Uterus (tissue), 4 donors: Measurements from ENCODE around the gene WIZ. TPM values are rescaled to one million over a fixed set of nuclear protein-coding genes. Genes with fewer than 3 reads are reported as not detected.
A peak's percentile ranks its signal among the peaks of the same experiment; 100 is the strongest.

ENCODE experiments used
- DNase-seq, 2 donors: peaks; one replicate each; pipeline ENCODE4 v3.0.0-alpha.2; 2019 to 2020
- H3K27ac ChIP-seq, 2 donors: fragments of 200-600 bp; sonication (generic); 1 replicate in 1 of 2; 2 replicates in 1 of 2; pipeline ENCODE4 v1.5.1; 2016 to 2018
- H3K27me3 ChIP-seq, 2 donors: fragments of 200-600 bp; sonication (generic); one replicate each; pipeline ENCODE4 v1.5.1; 2018 to 2019; ENCODE audit warnings: control low read depth in 1 of 2
- H3K36me3 ChIP-seq, 2 donors: fragments of 200-600 bp; sonication (generic); one replicate each; pipeline ENCODE4 v1.5.1; 2019; ENCODE audit warnings: control low read depth in 1 of 2
- H3K4me1 ChIP-seq, 2 donors: fragments of 200-600 bp; sonication (generic); one replicate each; pipeline ENCODE4 v1.5.1; 2018 to 2019; ENCODE audit warnings: control low read depth in 1 of 2
- H3K4me3 ChIP-seq, 2 donors: fragments of 200-600 bp; sonication (generic); 1 replicate in 1 of 2; 2 replicates in 1 of 2; pipeline ENCODE4 v1.5.1; 2018 to 2019; ENCODE audit warnings: mild to moderate bottlenecking in 1 of 2
- H3K9me3 ChIP-seq, 2 donors: fragments of 200-600 bp; sonication (generic); one replicate each; pipeline ENCODE4 v1.5.1; 2019; ENCODE audit warnings: control low read depth in 1 of 2
- POLR2A ChIP-seq, 2 donors: fragments of 450-650 bp; IDR thresholded peaks; one replicate each; pipeline ENCODE4 v1.6.1; 2016; ENCODE audit warnings: antibody characterized with exemption in 2 of 2, mild to moderate bottlenecking in 1 of 2, moderate library complexity in 1 of 2
- intact Hi-C: fragments of 100-400 bp; cut with DNase I; formaldehyde crosslinking; loops from one replicate; pipeline ENCODE4 v1.15.1; 2023; ENCODE audit warnings: low total_unique reads
- total RNA-seq, 4 donors: library from RNA; depleted of rRNA in 3 of 4; stranded (reverse); fragments of >200 nt in 3 of 4; gene quantifications; one replicate each; pipeline versions ENCODE4 v1.1.0 to v1.2.4, GENCODE V29; 2014 to 2023
- TF ChIP-seq, protein P1 (sequence below), 4 experiments: fragments of 200-600 bp in 2 of 4; fragments of 450-650 bp in 2 of 4; sonication (generic) in 2 of 4; IDR thresholded peaks; one replicate each; pipeline ENCODE4 v1.5.1; 2016 to 2019; ENCODE audit warnings: antibody characterized with exemption in 4 of 4, mild to moderate bottlenecking in 2 of 4, moderate library complexity in 1 of 4
- donor health status: DM: yes; HTN: yes; CAD: no.

Gene WIZ
- total RNA-seq, 4 donors from 2014 or later: 6.5 to 53.9 (median 8.5) TPM

DNA sequence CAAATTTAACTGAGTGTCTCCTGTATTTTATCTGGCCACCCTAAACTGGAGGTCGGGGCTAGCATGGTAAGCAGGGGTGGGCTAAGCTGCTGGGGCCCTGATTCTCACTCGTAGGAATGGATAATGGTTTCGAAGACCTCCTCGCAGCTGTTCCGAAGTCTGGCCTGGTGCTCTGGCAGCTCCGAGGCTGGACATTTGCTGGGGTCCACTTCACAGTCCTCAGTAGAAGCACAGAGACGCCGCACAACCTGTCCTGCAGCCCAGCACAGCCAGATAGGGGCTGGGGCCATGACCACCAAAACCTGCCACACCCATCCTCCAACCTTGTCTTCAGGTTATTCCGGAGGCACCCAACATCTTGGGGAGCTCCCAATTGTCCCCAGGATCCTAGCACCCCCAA lies 6.2 kb upstream of the WIZ start:
- H3K4me1 ChIP-seq: peaks cover 0 to 19% of the 10 kb centered on the region in 2 donors
- no peaks in the 10 kb centered on the region for H3K9me3 ChIP-seq
- H3K4me3 ChIP-seq: no peak overlapping the region
- intact Hi-C loops: no loop called here
- DNase-seq: no peak
- H3K27ac ChIP-seq: no peak overlapping the region
- H3K36me3 ChIP-seq: no peaks in the 10 kb centered on the region
- H3K27me3 ChIP-seq: peaks cover 5 to 14% of the 10 kb centered on the region in 2 donors
- TF ChIP-seq, protein P1, sequence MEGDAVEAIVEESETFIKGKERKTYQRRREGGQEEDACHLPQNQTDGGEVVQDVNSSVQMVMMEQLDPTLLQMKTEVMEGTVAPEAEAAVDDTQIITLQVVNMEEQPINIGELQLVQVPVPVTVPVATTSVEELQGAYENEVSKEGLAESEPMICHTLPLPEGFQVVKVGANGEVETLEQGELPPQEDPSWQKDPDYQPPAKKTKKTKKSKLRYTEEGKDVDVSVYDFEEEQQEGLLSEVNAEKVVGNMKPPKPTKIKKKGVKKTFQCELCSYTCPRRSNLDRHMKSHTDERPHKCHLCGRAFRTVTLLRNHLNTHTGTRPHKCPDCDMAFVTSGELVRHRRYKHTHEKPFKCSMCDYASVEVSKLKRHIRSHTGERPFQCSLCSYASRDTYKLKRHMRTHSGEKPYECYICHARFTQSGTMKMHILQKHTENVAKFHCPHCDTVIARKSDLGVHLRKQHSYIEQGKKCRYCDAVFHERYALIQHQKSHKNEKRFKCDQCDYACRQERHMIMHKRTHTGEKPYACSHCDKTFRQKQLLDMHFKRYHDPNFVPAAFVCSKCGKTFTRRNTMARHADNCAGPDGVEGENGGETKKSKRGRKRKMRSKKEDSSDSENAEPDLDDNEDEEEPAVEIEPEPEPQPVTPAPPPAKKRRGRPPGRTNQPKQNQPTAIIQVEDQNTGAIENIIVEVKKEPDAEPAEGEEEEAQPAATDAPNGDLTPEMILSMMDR (IDR thresholded peaks at IDR 0.05): no peak
- no peak for TF ChIP-seq POLR2A (IDR thresholded peaks at IDR 0.05)

GRCh38 chr19:15453906-15454860 lies 4.4 kb upstream of the WIZ start:
- no peak for DNase-seq
- no peaks in the 10 kb centered on the region for H3K36me3 ChIP-seq
- H3K27ac ChIP-seq: no peak overlapping the region
- H3K27me3 ChIP-seq: peaks cover 5 to 14% of the 10 kb centered on the region in 2 donors
- H3K9me3 ChIP-seq: no peaks in the 10 kb centered on the region
- intact Hi-C loops: no loop called here
- peaks cover 0 to 19% of the 10 kb centered on the region in 2 donors for H3K4me1 ChIP-seq
- no peak overlapping the region for H3K4me3 ChIP-seq
- TF ChIP-seq POLR2A (IDR thresholded peaks at IDR 0.05): no peak
- TF ChIP-seq, protein P1 (IDR thresholded peaks at IDR 0.05): no peak

DNA sequence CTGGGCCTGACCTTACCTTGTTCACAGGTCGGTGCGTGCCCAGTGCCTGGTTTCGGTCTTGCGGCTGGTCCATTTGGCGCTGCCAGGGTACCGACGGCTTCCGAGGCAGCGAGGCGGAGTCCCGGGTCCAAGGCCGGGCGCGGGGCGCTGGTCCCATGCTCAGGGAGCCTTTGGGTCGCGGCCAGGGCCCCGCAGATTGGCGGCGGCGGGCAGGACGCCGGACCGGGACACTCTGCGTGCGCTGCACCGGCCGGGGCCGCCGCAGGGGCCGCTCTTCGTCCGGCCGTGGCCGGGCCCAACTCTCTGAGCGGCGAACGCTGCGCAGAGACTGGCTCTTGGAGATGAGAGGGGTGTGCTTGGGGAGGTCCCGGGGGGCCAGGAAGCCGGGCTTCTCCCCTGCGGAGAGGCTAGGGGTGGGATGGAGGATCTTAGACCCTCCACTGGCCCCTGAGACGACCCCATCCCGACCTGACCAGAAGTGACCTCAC lies 3.4 kb upstream of the WIZ start:
- TF ChIP-seq POLR2A (IDR thresholded peaks at IDR 0.05): no peak
- TF ChIP-seq, protein P1 (IDR thresholded peaks at IDR 0.05): peak in 2 of 4 experiments; percentile 26 to 40
- DNase-seq: no peak
- Histone ChIP-seq H3K4me3 (peak overlapping the region; percentile 24 to 37), H3K9me3 (no peaks in the 10 kb centered on the region), H3K27ac (peak overlapping the region; percentile 55 to 74), H3K36me3 (no peaks in the 10 kb centered on the region), H3K27me3 (peaks cover 5 to 14% of the 10 kb centered on the region in 2 donors), H3K4me1 (peaks cover 0 to 19% of the 10 kb centered on the region in 2 donors)
- intact Hi-C loops: no loop called here

- H3K36me3 ChIP-seq: no peaks in the 10 kb centered on the region
- peaks cover 0 to 15% of the 10 kb centered on the region in 2 donors for H3K4me1 ChIP-seq
- TF ChIP-seq POLR2A (IDR thresholded peaks at IDR 0.05): peak; percentile 76 to 88
- TF ChIP-seq, protein P1 (IDR thresholded peaks at IDR 0.05): no peak
- peak overlapping the region; percentile 55 to 74 for H3K27ac ChIP-seq
- peaks cover 5 to 14% of the 10 kb centered on the region in 2 donors for H3K27me3 ChIP-seq
- DNase-seq: peak; percentile 91 to 94
- H3K9me3 ChIP-seq: no peaks in the 10 kb centered on the region
- peak overlapping the region; percentile 24 to 37 for H3K4me3 ChIP-seq
- intact Hi-C loops: no loop called here
Observed at GRCh38 chr19:15452111-15453047, 2.6 kb upstream of the WIZ start.
